Psoas muscle (tissue), 8 donors: ENCODE results near the gene ALK. TPM values are rescaled to one million over a fixed set of nuclear protein-coding genes. Genes with fewer than 3 reads are reported as not detected.
A peak's percentile ranks its signal among the peaks of the same experiment; 100 is the strongest.

Experiments used
- ATAC-seq, 4 donors: fragments of 200-7000 bp; cut with Tn5 transposase; one replicate each; pipeline ENCODE4 v1.9.1; 2020; ENCODE audit warnings: moderate library complexity in 3 of 4, mild to moderate bottlenecking in 2 of 4
- DNase-seq, 2 donors: peaks; one replicate each; pipeline ENCODE4 v3.0.0-alpha.2; 2020
- H3K27ac ChIP-seq: fragments of 200-600 bp; one replicate; pipeline ENCODE4 v1.8.0; 2022
- H3K27me3 ChIP-seq, 3 donors: fragments of 200-600 bp in 1 of 3; one replicate each; pipeline versions ENCODE4 v1.6.1 to v1.8.0; 2013 to 2022; ENCODE audit warnings: low read length in 2 of 3, mild to moderate bottlenecking in 2 of 3, moderate library complexity in 1 of 3; ENCODE audit not compliant: insufficient read depth in 3 of 3
- H3K36me3 ChIP-seq, 2 donors: fragments of 200-600 bp in 1 of 2; one replicate each; pipeline versions ENCODE4 v1.6.1 to v1.8.0; 2013 to 2022; ENCODE audit warnings: low read depth in 1 of 2, mild to moderate bottlenecking in 1 of 2, moderate library complexity in 1 of 2; ENCODE audit not compliant: insufficient read depth in 1 of 2
- H3K4me1 ChIP-seq: fragments of 200-600 bp; one replicate; pipeline ENCODE4 v1.8.0; 2022
- H3K4me3 ChIP-seq: fragments of 200-600 bp; one replicate; pipeline ENCODE4 v1.8.0; 2022; ENCODE audit warnings: mild to moderate bottlenecking
- H3K9me3 ChIP-seq: fragments of 200-600 bp; one replicate; pipeline ENCODE4 v1.8.0; 2022
- CTCF ChIP-seq: fragments of 200-600 bp; IDR thresholded peaks from one replicate; pipeline ENCODE4 v1.8.0; 2022; ENCODE audit warnings: antibody characterized with exemption
- WGBS, 3 donors: extraction: QIAGEN DNeasy Blood & Tissue Kit; methylation state at CpG; one replicate each; pipeline versions ENCODE4 v1.1.6 to v1.1.7; 2013; 5-methylcytosine and 5-hydroxymethylcytosine counted together
- intact Hi-C, 2 donors: fragments of 100-400 bp; cut with DNase I; formaldehyde crosslinking; loops; one replicate each; pipeline versions ENCODE4 v1.11.0 to v1.14.2; 2022
- polyA plus RNA-seq, 3 donors: library from polyadenylated mRNA; stranded (reverse); fragments of 200-250 nt; gene quantifications; one replicate each; pipeline ENCODE4 v1.2.3, GENCODE V29; 2013
- total RNA-seq, 4 donors: library from RNA; stranded (reverse); fragmentation: NEBNext Ultra II Directional in 2 of 4; extraction: Animal tissue kit (Norgen Biotek cat#: 25700) in 2 of 4; gene quantifications; one replicate each; pipeline versions ENCODE4 v1.2.1 to v1.2.4, GENCODE V29; 2021 to 2023
- donor health status: healthy with polysubstance abuse.
- donor health status: DM: no; HTN: no; CAD: no; lungs with moderate emphysema.
- donor health status: Bipolar disorder and iron deficiency.
- donor health status: healthy.
- donor health status: DM: yes; HTN: yes; CAD: no.
- donor health status: DM: no; HTN: no; CAD: no.
- donor health status: DM: no; HTN: no; CAD: no.
- donor health status: DM: yes; HTN: yes; CAD: no.

ALK gene
- total and polyA plus RNA-seq, 7 donors, result 0.03 to 0.32 (median 0.08) TPM; not detected in 2

GRCh38 chr2:29389686-29390085 is 531.7 kb downstream of the ALK start:
- intact Hi-C loops, result no loop called here
- Histone ChIP-seq H3K27me3 (peaks cover 0 to 1% (median 0%) of the 10 kb centered on the region in 3 donors), H3K4me1 (no peaks in the 10 kb centered on the region), H3K9me3 (no peaks in the 10 kb centered on the region), H3K36me3 (no peaks in the 10 kb centered on the region), H3K4me3 (no peak overlapping the region), H3K27ac (no peak overlapping the region)
- TF ChIP-seq CTCF, result no peak
- WGBS, 3 donors, result 83 to 91% (median 87%) methylated on average over 7 of the region's 7 CpGs
- ATAC-seq, result no peak
- DNase-seq, result no peak

GRCh38 chr2:29388071-29388470 is 533.3 kb downstream of the ALK start:
- Histone ChIP-seq H3K36me3 (no peaks in the 10 kb centered on the region), H3K27me3 (peaks cover 0 to 1% (median 0%) of the 10 kb centered on the region in 3 donors), H3K4me1 (no peaks in the 10 kb centered on the region), H3K9me3 (no peaks in the 10 kb centered on the region), H3K4me3 (no peak overlapping the region), H3K27ac (no peak overlapping the region)
- DNase-seq (no peak), ATAC-seq (peak in 3 of 4 donors; percentile 49 to 82 (median 68))
- no peak for TF ChIP-seq CTCF
- 46 to 54% (median 47%) methylated on average over 2 of the region's 2 CpGs for WGBS, 3 donors
- intact Hi-C loops, result no loop called here

GRCh38 chr2:29382486-29382885 is 538.9 kb downstream of the ALK start:
- H3K4me1 ChIP-seq, result no peaks in the 10 kb centered on the region
- intact Hi-C loops, result no loop called here
- H3K36me3 ChIP-seq, result no peaks in the 10 kb centered on the region
- TF ChIP-seq CTCF, result no peak
- no peaks in the 10 kb centered on the region for H3K9me3 ChIP-seq
- DNase-seq, result no peak
- 83 to 90% (median 85%) methylated on average over 2 of the region's 2 CpGs for WGBS, 3 donors
- peaks cover 0 to 3% (median 0%) of the 10 kb centered on the region in 3 donors for H3K27me3 ChIP-seq
- no peak for ATAC-seq
- no peak overlapping the region for H3K4me3 ChIP-seq
- no peak overlapping the region for H3K27ac ChIP-seq

GRCh38 chr2:29377788-29378187 is 543.6 kb downstream of the ALK start:
- no peak for TF ChIP-seq CTCF
- peaks cover 0 to 3% (median 0%) of the 10 kb centered on the region in 3 donors for H3K27me3 ChIP-seq
- no peaks in the 10 kb centered on the region for H3K9me3 ChIP-seq
- no peaks in the 10 kb centered on the region for H3K36me3 ChIP-seq
- WGBS, 3 donors, result 77 to 93% (median 92%) methylated on average over 1 of the region's 1 CpG
- ATAC-seq (no peak), DNase-seq (no peak)
- H3K27ac ChIP-seq, result no peak overlapping the region
- no peaks in the 10 kb centered on the region for H3K4me1 ChIP-seq
- H3K4me3 ChIP-seq, result no peak overlapping the region
- intact Hi-C loops, result no loop called here

- peaks cover 0 to 3% (median 0%) of the 10 kb centered on the region in 3 donors for H3K27me3 ChIP-seq
- intact Hi-C loops, result no loop called here
- WGBS, 3 donors, result 35 to 57% (median 39%) methylated on average over 2 of the region's 2 CpGs
- ATAC-seq, result no peak
- H3K9me3 ChIP-seq, result no peaks in the 10 kb centered on the region
- no peak for TF ChIP-seq CTCF
- no peak overlapping the region for H3K4me3 ChIP-seq
- H3K36me3 ChIP-seq, result no peaks in the 10 kb centered on the region
- H3K27ac ChIP-seq, result no peak overlapping the region
- H3K4me1 ChIP-seq, result no peaks in the 10 kb centered on the region
- DNase-seq, result no peak
Observed at GRCh38 chr2:29376541-29376940, 544.8 kb downstream of the ALK start.
